Body of pancreas (tissue), 4 donors: Measurements from ENCODE around the gene SCN3B. TPM values are rescaled to one million over a fixed set of nuclear protein-coding genes. Genes with fewer than 3 reads are reported as not detected.
A peak's percentile ranks its signal among the peaks of the same experiment; 100 is the strongest.
"Not testable (repeated sequence)": the region's sequence is repeated elsewhere in the genome, so short reads cannot be mapped to it uniquely, and the experiment has no call there.

ENCODE experiments used
- ATAC-seq: fragments of 150-250 bp; one replicate; pipeline ENCODE4 v1.9.1; 2016
- DNase-seq, 4 donors: peaks; one replicate each; pipeline ENCODE4 v3.0.0-alpha.2; 2019
- H3K27ac ChIP-seq, 4 donors: fragments of 200-600 bp; sonication (generic); 1 replicate in 3 of 4; 2 replicates in 1 of 4; pipeline versions ENCODE4 v1.5.1 to v1.6.1; 2016 to 2019; ENCODE audit warnings: mild to moderate bottlenecking in 1 of 4, mixed read lengths in 1 of 4, moderate library complexity in 1 of 4
- H3K27me3 ChIP-seq, 2 donors: fragments of 200-600 bp; sonication (generic); one replicate each; pipeline ENCODE4 v1.6.0; 2016; ENCODE audit warnings: mild to moderate bottlenecking in 1 of 2
- H3K36me3 ChIP-seq, 2 donors: fragments of 200-600 bp; sonication (generic); replicated peaks in 1 of 2; 2 replicates each; pipeline ENCODE4 v1.5.1; 2016; ENCODE audit warnings: low read depth in 2 of 2; ENCODE audit not compliant: insufficient read depth in 1 of 2
- H3K4me1 ChIP-seq: fragments of 200-600 bp; sonication (generic); one replicate; pipeline ENCODE4 v1.6.0; 2016
- H3K4me3 ChIP-seq, 2 donors: fragments of 200-600 bp; sonication (generic); 1 replicate in 1 of 2; 2 replicates in 1 of 2; pipeline ENCODE4 v1.5.1; 2016 to 2019
- H3K9me3 ChIP-seq, 3 donors: fragments of 200-600 bp; sonication (generic); 1 replicate in 2 of 3; 2 replicates in 1 of 3; pipeline ENCODE4 v1.5.1; 2016
- POLR2A ChIP-seq, 3 donors: fragments of 450-650 bp; IDR thresholded peaks; one replicate each; pipeline ENCODE4 v1.6.1; 2016; ENCODE audit warnings: antibody characterized with exemption in 3 of 3, mild to moderate bottlenecking in 2 of 3
- WGBS, 2 donors: methylation state at CpG; one replicate each; pipeline ENCODE4 v1.1.5; 2017; 5-methylcytosine and 5-hydroxymethylcytosine counted together
- intact Hi-C: fragments of 100-400 bp; cut with DNase I; formaldehyde crosslinking; loops from one replicate; pipeline ENCODE4 v1.15.1; 2023
- total RNA-seq, 2 donors: library from RNA; depleted of rRNA; stranded (reverse); fragments of >200 nt; gene quantifications; one replicate each; pipeline ENCODE4 v1.1.0, GENCODE V29; 2016
- TF ChIP-seq, protein P1 (sequence below), 7 experiments: fragments of 450-650 bp in 4 of 7; fragments of 200-600 bp in 3 of 7; sonication (generic) in 3 of 7; IDR thresholded peaks; one replicate each; pipeline ENCODE4 v1.5.1; 2016 to 2019; ENCODE audit warnings: antibody characterized with exemption in 7 of 7

The SCN3B gene
- total RNA-seq, 2 donors from 2014 or later = 0.78 to 1.6 TPM

DNA sequence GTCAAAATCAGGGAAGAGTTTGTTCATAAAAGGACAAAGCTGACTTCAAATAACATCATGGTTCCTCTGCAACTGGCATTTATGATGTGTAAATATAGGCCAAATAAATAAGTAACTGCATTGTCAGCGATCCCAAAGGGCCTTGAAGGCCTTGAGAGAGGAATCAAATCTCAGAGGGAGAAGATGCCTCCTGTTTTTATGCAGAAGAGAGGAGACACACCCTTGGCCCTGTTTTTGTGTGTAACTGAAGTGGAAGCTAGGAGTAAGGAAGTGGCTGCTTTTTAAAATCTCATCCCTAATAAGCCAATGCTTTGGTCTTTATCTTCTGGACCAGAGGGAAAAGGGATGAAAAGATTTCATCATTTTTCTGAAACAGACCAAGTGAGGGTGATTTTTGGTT, 15.7 kb upstream of the SCN3B start:
- H3K27me3 ChIP-seq = no peaks in the 10 kb centered on the region
- intact Hi-C loops = no loop called here
- DNase-seq (no peak), ATAC-seq (no peak)
- WGBS, 2 donors = 31 to 38% methylated on average over 1 of the region's 1 CpG
- no peaks in the 10 kb centered on the region for H3K36me3 ChIP-seq
- H3K27ac ChIP-seq = no peak overlapping the region
- H3K4me3 ChIP-seq = no peak overlapping the region
- TF ChIP-seq, protein P1, sequence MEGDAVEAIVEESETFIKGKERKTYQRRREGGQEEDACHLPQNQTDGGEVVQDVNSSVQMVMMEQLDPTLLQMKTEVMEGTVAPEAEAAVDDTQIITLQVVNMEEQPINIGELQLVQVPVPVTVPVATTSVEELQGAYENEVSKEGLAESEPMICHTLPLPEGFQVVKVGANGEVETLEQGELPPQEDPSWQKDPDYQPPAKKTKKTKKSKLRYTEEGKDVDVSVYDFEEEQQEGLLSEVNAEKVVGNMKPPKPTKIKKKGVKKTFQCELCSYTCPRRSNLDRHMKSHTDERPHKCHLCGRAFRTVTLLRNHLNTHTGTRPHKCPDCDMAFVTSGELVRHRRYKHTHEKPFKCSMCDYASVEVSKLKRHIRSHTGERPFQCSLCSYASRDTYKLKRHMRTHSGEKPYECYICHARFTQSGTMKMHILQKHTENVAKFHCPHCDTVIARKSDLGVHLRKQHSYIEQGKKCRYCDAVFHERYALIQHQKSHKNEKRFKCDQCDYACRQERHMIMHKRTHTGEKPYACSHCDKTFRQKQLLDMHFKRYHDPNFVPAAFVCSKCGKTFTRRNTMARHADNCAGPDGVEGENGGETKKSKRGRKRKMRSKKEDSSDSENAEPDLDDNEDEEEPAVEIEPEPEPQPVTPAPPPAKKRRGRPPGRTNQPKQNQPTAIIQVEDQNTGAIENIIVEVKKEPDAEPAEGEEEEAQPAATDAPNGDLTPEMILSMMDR (IDR thresholded peaks at IDR 0.05) = no peak
- TF ChIP-seq POLR2A (IDR thresholded peaks at IDR 0.05) = no peak
- H3K4me1 ChIP-seq = no peaks in the 10 kb centered on the region
- H3K9me3 ChIP-seq = no peaks in the 10 kb centered on the region

DNA sequence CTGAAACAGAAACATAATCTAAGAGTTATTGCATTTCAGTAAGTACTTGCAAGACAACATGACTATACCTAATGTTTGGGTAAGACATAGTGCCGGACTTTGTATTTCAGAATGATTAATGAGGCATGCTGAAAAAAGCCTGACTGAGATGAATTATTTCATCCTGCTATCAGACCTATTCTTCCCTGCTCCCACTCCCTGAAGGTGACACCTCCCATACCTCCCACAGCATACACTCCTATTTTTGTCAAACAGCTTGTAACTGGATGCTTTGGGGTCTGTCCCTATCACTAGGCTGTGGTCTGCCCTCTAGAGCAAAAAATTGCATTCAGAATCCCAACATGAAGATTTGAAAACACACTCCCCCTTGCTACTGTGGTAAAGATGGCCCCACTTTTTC, 10.9 kb upstream of the SCN3B start:
- no peak for ATAC-seq
- intact Hi-C loops = no loop called here
- Histone ChIP-seq H3K9me3 (no peaks in the 10 kb centered on the region), H3K27ac (no peak overlapping the region), H3K36me3 (no peaks in the 10 kb centered on the region), H3K4me1 (no peaks in the 10 kb centered on the region), H3K27me3 (no peaks in the 10 kb centered on the region), H3K4me3 (no peak overlapping the region)
- WGBS, 2 donors = 73 to 83% methylated on average over 1 of the region's 1 CpG
- TF ChIP-seq, protein P1 (IDR thresholded peaks at IDR 0.05) = no peak
- TF ChIP-seq POLR2A (IDR thresholded peaks at IDR 0.05) = no peak
- DNase-seq = no peak

DNA sequence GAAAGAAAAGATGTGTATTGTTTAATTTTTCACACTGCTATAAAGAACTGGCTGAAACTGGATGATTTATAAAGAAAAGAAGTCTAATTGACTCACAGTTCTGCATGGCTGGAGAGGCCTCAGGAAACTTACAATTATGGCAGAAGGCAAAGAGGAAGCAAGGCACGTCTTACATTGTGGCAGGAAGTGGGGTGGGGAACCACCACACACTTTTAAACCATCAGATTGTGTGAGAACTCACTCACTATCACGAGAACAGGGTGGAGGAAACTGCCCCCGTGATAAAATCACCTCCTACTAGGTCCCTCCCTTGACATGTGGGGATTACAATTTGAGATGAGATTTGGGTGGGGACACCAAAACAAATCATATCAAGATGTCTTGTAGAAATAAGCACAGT, 5.5 kb upstream of the SCN3B start:
- H3K4me3 ChIP-seq, ATAC-seq, intact Hi-C loops, DNase-seq, H3K4me1 ChIP-seq, H3K27ac ChIP-seq, H3K27me3 ChIP-seq, H3K36me3 ChIP-seq, H3K9me3 ChIP-seq: not testable (repeated sequence)
- 44 to 57% methylated on average over 3 of the region's 3 CpGs for WGBS, 2 donors

DNA sequence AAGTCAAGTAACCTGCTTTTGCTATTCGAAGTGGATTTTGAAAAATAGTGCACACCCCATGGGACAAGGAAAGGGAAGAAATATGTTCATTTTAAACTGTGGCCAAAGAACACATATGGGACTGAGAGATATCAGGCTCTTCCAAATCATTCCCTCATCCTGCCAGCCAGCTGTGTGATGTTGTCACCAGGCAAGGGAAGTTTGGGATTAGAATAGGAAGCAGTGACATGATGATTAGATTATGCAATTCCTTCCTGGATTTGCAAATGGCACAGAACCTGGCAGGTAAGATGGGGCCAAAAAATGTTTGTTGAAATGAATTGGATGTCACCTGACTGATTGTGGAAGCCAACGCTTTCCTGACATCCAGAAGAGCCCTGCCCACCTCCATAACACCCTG, 4.9 kb upstream of the SCN3B start:
- DNase-seq (no peak), ATAC-seq (no peak)
- Histone ChIP-seq H3K4me3 (no peak overlapping the region), H3K27ac (no peak overlapping the region), H3K36me3 (no peaks in the 10 kb centered on the region), H3K4me1 (peaks cover 6% of the 10 kb centered on the region), H3K27me3 (no peaks in the 10 kb centered on the region), H3K9me3 (no peaks in the 10 kb centered on the region)
- 44 to 58% methylated on average over 2 of the region's 2 CpGs for WGBS, 2 donors
- TF ChIP-seq, protein P1 (IDR thresholded peaks at IDR 0.05) = no peak
- no peak for TF ChIP-seq POLR2A (IDR thresholded peaks at IDR 0.05)
- intact Hi-C loops = no loop called here

DNA sequence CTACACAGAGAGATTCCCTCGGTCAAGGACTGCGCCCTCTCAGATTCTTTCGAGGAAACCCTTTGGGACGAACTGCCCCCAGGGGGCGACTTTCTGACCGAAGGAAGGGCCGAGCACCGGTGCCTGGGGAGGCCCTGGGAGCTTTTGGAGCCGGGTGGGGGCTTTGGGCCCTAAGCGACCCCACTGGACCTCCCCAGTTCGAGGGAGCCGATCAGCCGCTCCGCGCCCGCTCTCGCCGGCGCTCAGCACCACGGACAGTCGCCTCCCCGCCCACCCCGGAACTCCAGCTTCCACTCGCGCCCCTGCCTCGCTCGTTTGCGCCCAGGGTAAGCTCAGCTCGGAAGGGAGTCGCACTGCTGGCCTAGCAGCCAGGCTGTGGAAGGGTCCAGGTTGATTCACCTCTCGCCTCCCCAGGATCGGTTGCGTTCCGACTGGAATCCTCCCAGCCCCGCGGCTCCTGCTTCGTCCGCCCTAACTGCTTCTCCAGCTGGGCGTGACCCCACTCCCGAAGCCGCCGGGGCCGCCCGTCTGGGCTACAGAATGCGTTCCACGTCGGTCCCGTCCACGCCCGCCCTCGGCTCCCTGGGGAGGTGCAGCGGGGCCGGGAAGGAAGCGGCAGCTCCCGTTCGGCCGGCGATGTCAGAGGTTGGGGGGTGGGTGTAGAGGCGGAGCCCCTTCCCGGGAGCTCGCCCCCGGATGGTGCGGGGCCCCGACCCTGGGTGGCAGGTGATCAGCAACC, 428 bp downstream of the SCN3B start:
- Histone ChIP-seq H3K9me3 (no peaks in the 10 kb centered on the region), H3K27ac (peak overlapping the region in 3 of 4 donors; percentile 54 to 80 (median 77)), H3K27me3 (no peaks in the 10 kb centered on the region), H3K36me3 (no peaks in the 10 kb centered on the region), H3K4me1 (peaks cover 12% of the 10 kb centered on the region), H3K4me3 (peak overlapping the region; percentile 18 to 70)
- DNase-seq (peak; percentile 38 to 62 (median 50)), ATAC-seq (peak; percentile 70)
- intact Hi-C loops = no loop called here
- 0 to 2% methylated on average over 6 to 62 of the region's 64 CpGs for WGBS, 2 donors
- TF ChIP-seq POLR2A (IDR thresholded peaks at IDR 0.05) = no peak
- TF ChIP-seq, protein P1 (IDR thresholded peaks at IDR 0.05) = peak in 1 of 7 experiments; percentile 7
